ENCODE measurements around the gene SWI5. TPM values are rescaled to one million over a fixed set of nuclear protein-coding genes. Genes with fewer than 3 reads are reported as not detected.

Gene SWI5
- total and polyA plus RNA-seq, 9 of the 15 experiments (the other 6 are each of a cell fraction or from before 2014, with no cell fraction given) = 62.8 to 133 (median 95.9) TPM

DNA sequence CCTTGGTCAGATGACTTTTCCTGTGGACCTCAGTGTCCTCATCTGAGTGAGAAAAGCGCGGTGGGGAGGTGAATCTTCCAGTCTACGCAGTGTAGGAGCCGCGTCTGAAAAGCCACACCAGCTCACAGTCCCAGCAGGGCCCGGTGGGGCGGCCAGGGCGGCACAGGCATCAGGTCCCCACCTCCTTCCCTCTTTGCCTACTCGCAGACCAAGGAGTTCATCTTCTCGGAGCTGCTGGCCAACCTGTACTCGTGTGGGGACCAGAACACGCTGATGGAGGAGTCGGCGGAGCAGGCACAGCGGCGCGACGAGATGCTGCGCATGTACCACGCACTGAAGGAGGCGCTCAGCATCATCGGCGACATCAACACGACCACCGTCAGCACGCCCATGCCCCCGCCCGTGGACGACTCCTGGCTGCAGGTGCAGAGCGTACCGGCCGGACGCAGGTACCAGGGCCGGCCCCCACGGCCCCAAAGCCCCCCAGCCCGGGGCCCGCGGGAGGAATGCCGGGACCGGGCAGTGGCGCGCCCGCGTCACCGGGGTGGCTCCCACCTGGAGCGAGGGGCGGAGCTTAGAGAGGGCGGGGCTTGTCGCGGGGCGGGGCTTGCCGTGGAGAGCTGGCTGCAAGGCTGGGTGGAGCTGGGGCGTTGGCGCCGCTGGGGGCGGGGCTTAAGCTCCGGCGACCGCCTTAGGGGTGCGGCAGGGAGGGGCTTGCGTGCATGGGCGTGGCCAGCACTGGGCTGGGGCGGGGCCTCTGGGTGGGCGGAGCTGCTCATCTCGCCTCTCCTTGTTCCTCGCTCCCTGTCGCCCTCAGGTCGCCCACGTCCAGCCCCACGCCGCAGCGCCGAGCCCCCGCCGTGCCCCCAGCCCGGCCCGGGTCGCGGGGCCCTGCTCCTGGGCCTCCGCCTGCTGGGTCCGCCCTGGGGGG lies 25.9 kb upstream of the SWI5 start (continued):
- TF ChIP-seq, protein P1, sequence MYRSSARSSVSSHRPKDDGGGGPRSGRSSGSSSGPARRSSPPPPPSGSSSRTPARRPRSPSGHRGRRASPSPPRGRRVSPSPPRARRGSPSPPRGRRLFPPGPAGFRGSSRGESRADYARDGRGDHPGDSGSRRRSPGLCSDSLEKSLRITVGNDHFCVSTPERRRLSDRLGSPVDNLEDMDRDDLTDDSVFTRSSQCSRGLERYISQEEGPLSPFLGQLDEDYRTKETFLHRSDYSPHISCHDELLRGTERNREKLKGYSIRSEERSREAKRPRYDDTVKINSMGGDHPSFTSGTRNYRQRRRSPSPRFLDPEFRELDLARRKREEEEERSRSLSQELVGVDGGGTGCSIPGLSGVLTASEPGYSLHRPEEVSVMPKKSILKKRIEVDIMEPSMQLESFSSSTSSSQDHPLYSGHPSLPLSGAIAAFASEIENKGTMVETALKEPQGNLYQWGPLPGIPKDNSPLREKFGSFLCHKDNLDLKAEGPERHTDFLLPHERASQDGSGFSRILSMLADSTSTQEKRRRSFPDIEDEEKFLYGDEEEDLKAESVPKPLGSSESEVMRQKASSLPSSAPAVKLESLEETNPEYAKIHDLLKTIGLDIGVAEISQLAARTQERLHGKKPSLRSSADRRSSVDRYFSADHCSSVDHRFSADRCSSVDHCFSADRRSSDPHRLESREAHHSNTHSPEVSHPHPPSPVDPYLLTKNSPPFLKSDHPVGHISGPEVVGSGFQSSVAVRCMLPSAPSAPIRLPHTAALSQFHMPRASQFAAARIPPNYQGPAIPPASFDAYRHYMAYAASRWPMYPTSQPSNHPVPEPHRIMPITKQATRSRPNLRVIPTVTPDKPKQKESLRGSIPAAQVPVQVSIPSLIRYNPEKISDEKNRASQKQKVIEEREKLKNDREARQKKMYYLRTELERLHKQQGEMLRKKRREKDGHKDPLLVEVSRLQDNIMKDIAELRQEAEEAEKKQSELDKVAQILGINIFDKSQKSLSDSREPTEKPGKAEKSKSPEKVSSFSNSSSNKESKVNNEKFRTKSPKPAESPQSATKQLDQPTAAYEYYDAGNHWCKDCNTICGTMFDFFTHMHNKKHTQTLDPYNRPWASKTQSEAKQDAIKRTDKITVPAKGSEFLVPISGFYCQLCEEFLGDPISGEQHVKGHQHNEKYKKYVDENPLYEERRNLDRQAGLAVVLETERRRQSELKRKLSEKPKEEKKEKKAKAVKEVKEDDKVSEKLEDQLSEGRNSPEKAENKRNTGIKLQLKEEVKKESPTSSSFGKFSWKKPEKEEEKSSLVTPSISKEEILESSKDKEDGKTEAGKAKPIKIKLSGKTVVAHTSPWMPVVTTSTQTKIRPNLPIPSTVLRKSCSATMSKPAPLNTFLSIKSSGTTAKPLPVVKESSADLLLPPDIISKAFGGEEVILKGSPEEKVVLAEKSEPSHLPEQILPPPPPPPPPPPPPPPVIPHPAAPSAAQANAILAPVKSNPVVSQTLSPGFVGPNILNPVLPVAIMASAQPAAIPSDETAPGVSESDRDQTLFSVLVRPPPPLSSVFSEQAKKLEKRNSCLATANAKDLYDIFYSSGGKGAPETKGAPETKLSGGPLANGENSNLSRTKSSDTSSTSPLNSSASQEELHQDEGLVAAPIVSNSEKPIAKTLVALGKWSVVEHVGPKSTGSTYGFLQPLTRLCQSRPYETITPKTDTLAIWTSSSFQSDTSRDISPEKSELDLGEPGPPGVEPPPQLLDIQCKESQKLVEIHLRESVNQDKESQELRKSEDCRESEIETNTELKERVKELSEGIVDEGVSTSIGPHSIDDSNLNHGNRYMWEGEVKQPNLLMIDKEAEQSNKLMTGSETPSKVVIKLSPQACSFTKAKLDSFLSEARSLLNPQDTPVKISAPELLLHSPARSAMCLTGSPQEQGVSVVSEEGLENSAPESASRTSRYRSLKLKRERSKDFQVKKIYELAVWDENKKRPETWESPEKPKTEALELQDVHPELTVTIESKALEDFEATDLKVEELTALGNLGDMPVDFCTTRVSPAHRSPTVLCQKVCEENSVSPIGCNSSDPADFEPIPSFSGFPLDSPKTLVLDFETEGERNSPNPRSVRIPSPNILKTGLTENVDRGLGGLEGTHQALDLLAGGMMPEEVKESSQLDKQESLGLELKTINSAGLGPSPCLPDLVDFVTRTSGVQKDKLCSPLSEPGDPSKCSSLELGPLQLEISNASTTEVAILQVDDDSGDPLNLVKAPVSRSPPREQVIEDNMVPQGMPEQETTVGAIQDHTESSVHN (IDR thresholded peaks at IDR 0.05; ENCODE audit: borderline replicate concordance in 1 of 2, low read depth in 1 of 2) = no peak
- TF ChIP-seq, protein P2, sequence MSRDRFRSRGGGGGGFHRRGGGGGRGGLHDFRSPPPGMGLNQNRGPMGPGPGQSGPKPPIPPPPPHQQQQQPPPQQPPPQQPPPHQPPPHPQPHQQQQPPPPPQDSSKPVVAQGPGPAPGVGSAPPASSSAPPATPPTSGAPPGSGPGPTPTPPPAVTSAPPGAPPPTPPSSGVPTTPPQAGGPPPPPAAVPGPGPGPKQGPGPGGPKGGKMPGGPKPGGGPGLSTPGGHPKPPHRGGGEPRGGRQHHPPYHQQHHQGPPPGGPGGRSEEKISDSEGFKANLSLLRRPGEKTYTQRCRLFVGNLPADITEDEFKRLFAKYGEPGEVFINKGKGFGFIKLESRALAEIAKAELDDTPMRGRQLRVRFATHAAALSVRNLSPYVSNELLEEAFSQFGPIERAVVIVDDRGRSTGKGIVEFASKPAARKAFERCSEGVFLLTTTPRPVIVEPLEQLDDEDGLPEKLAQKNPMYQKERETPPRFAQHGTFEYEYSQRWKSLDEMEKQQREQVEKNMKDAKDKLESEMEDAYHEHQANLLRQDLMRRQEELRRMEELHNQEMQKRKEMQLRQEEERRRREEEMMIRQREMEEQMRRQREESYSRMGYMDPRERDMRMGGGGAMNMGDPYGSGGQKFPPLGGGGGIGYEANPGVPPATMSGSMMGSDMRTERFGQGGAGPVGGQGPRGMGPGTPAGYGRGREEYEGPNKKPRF (IDR thresholded peaks at IDR 0.05; ENCODE audit: low read depth, low read length) = no peak
- TF ChIP-seq ZNF785 (CRISPR knock-in tag; IDR thresholded peaks at IDR 0.05) = no peak
- TF ChIP-seq CHCHD3 (CRISPR knock-in tag; IDR thresholded peaks at IDR 0.05) = no peak
- TF ChIP-seq, protein P3, sequence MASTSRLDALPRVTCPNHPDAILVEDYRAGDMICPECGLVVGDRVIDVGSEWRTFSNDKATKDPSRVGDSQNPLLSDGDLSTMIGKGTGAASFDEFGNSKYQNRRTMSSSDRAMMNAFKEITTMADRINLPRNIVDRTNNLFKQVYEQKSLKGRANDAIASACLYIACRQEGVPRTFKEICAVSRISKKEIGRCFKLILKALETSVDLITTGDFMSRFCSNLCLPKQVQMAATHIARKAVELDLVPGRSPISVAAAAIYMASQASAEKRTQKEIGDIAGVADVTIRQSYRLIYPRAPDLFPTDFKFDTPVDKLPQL (IDR thresholded peaks at IDR 0.05; ENCODE audit: extremely low read depth, insufficient read length) = no peak
- TF ChIP-seq HDAC2 (IDR thresholded peaks at IDR 0.05) = peak; percentile 73
- TF ChIP-seq DIDO1 (tag; IDR thresholded peaks at IDR 0.05; ENCODE audit: low read depth) = no peak
- TF ChIP-seq IFI16 (CRISPR knock-in tag; IDR thresholded peaks at IDR 0.05) = no peak
- TF ChIP-seq, protein P4, sequence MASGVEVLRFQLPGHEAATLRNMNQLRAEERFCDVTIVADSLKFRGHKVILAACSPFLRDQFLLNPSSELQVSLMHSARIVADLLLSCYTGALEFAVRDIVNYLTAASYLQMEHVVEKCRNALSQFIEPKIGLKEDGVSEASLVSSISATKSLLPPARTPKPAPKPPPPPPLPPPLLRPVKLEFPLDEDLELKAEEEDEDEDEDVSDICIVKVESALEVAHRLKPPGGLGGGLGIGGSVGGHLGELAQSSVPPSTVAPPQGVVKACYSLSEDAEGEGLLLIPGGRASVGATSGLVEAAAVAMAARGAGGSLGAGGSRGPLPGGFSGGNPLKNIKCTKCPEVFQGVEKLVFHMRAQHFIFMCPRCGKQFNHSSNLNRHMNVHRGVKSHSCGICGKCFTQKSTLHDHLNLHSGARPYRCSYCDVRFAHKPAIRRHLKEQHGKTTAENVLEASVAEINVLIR (CRISPR knock-in tag; IDR thresholded peaks at IDR 0.05) = peak; percentile 38; the same call in 1 of the 2 replicates
- TF ChIP-seq FOXJ2 (tag; IDR thresholded peaks at IDR 0.05) = no peak
- no peak for TF ChIP-seq TCF7 (IDR thresholded peaks at IDR 0.05; ENCODE audit: borderline replicate concordance)
- TF ChIP-seq ZNF696 (CRISPR knock-in tag; conservative IDR thresholded peaks at IDR 0.05) = no peak
